HG03135 (cell line): ENCODE measurements around the gene RPS21.
"Not testable (repeated sequence)": the region's sequence is repeated elsewhere in the genome, so short reads cannot be mapped to it uniquely, and the experiment has no call there.

Experiments
- ATAC-seq: cut with Tn5 transposase; IDR thresholded peaks from one replicate; pipeline ENCODE4 v1.9.1; 2021; ENCODE audit warnings: mild to moderate bottlenecking, moderate library complexity; ENCODE audit not compliant: unreplicated experiment

RPS21 gene

GRCh38 chr20:62363920-62364851 lies 22.7 kb upstream of the RPS21 start:
- no peak for ATAC-seq

- no peak for ATAC-seq
Observed at GRCh38 chr20:62364911-62365736, 21.8 kb upstream of the RPS21 start.

- ATAC-seq, result no peak
Observed at GRCh38 chr20:62365814-62366369, 21.0 kb upstream of the RPS21 start.

GRCh38 chr20:62366370-62367135 lies 20.4 kb upstream of the RPS21 start:
- no peak for ATAC-seq

- no peak for ATAC-seq
Observed at GRCh38 chr20:62367136-62367632, 19.7 kb upstream of the RPS21 start, which contains the start of gene LAMA5. LAMA5 (minus strand) TSS chr20:62367312; CDS start chr20:62367245, 67 bp downstream.

GRCh38 chr20:62367633-62368391 lies 19.1 kb upstream of the RPS21 start:
- no peak for ATAC-seq

- no peak for ATAC-seq
Observed at GRCh38 chr20:62368392-62368975, 18.4 kb upstream of the RPS21 start.

- no peak for ATAC-seq
Observed at GRCh38 chr20:62368976-62369814, 17.7 kb upstream of the RPS21 start.

- no peak for ATAC-seq
Observed at GRCh38 chr20:62369815-62370114, 17.1 kb upstream of the RPS21 start.

- no peak for ATAC-seq
Observed at GRCh38 chr20:62370115-62370806, 16.6 kb upstream of the RPS21 start.

- ATAC-seq, result no peak
Observed at GRCh38 chr20:62370807-62371587, 15.9 kb upstream of the RPS21 start.

- ATAC-seq, result no peak
Observed at GRCh38 chr20:62371588-62372041, 15.3 kb upstream of the RPS21 start.

- ATAC-seq, result no peak
Observed at GRCh38 chr20:62372042-62372993, 14.6 kb upstream of the RPS21 start.

- ATAC-seq, result not testable (repeated sequence)
Observed at GRCh38 chr20:62373631-62374179, 13.2 kb upstream of the RPS21 start.

GRCh38 chr20:62374331-62375152 lies 12.4 kb upstream of the RPS21 start:
- ATAC-seq, result no peak
